NCI-H446 treated with DMSO at 0.1 percent for 48 hours (cell line): ENCODE results near the gene PAK6.

Source experiments
- DNase-seq: peaks from one replicate; lab custom pipeline; 2025; lab: John Stamatoyannopoulos, UW

PAK6 gene

GRCh38 chr15:40255033-40255432 lies 16.2 kb downstream of the PAK6 start:
- DNase-seq, result no peak

DNA sequence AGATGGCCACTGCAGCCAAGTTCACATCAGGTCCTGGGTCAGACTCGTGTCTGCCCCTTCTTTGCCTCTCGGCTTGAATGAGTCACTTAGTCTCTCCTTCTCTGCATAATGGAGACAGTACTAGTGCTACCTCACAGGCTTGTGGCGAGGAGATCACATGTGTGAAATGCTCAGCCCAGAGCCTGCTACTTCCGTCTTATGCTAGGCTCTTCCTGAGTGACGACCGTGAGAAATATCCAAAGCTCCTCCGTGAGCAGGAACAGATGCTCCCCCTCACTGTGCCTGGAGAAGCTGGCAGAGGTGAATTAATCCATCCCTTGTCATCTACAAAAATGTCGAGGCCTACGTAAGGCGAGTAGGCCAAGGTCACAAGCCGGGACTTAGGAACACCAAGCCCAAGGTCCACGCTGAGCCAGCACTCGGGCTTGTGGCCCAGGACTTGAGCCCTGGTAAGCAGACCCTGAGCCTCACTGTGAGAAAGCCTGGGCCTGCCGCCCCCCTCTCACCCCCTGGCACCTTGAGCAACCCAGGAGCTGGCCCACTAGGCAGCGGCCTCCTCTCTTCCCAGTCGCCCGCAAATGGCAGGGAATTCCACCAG lies 17.9 kb downstream of the PAK6 start:
- no peak for DNase-seq

DNA sequence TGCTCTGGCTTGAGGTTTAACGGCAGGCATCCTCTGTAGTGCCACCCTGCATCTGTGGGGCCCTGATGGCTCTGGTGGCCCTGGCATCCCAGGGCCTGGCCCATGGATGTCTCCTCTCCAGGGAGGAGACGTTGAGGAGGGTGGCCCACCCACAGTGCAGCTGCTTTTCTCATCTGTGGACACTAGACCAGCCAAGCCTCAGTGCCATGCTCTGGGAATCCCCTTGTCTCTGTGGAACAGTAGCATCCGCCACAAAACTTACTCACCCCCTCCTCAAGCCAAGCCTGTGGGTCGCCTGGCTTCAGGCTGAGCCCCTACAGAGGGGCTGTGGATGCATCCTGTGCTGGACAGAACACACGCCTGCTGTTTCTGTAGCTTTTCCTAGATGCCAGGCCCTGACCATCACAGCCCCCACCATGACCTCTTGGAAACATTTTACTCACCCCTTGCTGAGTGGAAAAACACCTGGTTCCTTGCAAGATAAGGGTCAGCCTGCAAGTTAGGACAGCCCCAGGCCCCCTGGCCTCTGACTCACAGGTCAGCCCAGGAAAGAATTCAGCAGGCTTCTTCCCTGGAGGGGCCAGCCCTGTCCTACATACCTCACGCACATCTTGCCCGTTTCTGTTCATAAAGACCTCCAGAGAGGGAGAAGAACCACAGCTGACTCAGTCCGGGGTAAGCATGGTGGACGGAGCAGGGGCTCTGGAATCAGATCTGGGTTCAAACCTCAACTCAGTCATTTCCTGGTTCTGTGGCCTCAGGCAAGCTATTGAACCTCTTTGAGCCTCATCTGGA lies 19.0 kb downstream of the PAK6 start:
- DNase-seq, result no peak

DNA sequence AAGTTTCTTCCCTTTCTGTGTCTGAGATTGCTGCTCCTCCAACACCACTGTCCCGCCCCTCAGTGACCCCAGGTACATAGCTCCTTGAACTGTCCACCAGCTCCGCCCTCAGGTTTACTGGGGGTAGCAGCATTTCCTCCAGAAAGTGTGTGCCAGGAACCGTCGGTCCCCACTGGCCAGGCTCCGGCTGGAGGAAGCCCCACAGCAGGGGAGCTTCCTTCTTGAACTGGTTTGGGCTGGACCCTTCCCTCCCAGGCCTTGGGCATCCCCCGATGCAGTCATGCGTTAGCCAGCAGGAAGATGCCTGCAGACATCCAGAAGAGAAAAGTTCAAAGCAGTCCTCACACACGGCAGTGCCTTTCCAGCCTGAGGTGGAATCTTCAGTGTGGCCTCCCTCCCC lies 19.7 kb downstream of the PAK6 start:
- DNase-seq, result no peak

DNA sequence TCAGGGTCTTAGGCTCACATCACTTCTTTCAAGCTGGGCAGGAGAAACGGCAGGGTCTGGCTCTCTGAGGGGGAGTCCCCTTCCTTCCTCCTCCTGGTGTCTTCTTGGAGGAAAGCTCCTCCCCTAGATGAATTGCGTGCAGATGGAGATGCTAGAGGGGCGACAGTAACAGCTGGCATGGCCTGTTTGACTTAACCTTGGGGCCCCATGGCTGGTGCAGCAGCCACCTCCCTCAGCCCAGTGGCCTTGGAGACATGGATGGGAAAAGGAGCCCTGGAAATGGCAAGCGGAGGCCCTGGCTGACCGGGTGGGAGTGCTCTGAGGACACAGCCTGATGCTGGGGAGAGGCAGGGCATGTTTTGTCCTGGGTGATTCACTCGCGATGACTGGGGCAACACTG lies 20.2 kb downstream of the PAK6 start:
- no peak for DNase-seq

DNA sequence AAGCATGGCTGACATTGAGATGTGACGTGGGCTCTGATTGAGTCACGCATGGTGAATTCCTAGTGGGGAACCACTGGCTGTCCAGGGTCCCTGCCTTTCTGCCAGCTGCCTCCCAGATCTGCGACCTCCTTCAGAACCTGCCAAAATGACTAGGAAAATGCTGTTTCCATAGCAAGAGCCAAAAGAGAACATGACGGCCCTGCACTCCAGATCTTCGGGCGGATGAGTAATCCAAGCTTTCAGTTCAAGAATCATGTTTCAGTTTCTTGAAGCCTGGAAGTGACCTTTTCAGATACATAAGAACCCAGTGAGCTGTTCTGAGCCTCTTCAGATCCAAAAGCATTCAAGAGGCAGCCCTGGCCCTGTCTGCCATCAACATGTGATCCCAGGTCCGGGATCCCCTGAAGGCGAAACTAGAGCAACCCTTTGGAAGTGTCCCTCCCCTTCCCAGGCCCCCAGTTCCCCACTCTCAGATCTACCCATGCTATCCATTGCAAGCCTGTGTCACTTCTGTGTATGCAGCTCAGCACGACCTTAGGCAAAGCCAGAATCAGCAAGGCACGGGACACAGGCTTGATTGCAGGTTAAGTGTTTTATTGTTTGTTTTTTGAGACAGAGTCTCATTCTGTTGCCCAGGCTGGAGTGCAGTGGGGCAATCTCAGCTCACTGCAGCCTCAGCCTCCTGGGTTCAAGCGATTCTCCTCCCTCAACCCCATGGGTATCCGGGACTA lies 24.3 kb downstream of the PAK6 start:
- no peak for DNase-seq

DNA sequence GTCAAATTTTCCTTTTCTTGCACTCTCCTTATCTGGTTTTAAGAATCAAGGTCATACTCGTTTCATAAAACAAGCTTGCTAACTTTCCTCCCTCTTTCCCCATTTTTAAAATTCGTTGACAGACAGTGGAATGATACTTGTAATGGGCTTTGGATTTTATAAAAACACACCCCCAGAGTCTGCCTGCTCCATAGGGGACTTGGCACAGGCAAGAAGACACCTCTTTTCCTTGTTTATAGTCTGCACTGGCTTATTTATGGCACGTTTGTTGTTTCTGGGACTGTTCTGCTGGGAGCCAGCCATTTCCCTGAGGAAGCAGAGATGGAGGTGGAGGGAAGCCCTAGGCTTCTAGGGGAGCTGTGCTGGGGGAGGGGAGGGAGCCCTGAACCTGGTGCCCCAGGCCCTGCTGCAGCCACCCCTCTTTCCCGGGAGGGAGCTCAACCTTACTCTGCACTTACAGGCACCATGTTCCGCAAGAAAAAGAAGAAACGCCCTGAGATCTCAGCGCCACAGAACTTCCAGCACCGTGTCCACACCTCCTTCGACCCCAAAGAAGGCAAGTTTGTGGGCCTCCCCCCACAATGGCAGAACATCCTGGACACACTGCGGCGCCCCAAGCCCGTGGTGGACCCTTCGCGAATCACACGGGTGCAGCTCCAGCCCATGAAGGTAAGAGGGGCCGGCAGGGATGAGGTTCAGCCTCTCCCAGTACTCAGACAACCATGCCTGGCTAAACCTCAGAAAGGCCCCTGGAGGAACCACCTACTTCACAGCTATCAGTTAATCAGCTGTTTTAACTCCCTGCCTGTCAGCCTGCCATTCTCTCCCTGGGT lies 25.7 kb downstream of the PAK6 start:
- DNase-seq, result peak; percentile 28

DNA sequence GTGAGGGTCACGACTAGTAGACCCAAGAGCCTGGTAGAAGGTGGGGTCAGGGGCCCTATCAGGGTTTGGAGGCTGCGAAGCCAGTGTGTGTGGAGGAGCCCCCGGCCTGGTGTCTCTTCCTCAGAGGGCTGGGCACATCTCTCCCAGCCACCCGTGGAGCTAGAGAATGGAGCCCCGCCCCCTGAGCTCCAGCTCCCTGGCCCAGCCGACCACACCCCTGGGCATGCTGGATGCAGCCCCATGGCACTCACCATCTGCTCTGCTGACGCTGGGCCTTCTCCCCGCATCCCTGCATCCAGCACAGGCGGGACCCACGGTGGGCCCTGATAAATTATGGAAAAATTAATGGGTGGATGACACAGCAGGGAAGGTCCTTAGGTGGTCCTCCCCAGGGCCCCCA lies 26.5 kb downstream of the PAK6 start:
- DNase-seq, result no peak

DNA sequence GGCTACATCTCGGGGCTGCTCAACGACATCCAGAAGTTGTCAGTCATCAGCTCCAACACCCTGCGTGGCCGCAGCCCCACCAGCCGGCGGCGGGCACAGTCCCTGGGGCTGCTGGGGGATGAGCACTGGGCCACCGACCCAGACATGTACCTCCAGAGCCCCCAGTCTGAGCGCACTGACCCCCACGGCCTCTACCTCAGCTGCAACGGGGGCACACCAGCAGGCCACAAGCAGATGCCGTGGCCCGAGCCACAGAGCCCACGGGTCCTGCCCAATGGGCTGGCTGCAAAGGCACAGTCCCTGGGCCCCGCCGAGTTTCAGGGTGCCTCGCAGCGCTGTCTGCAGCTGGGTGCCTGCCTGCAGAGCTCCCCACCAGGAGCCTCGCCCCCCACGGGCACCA lies 27.0 kb downstream of the PAK6 start:
- no peak for DNase-seq

DNA sequence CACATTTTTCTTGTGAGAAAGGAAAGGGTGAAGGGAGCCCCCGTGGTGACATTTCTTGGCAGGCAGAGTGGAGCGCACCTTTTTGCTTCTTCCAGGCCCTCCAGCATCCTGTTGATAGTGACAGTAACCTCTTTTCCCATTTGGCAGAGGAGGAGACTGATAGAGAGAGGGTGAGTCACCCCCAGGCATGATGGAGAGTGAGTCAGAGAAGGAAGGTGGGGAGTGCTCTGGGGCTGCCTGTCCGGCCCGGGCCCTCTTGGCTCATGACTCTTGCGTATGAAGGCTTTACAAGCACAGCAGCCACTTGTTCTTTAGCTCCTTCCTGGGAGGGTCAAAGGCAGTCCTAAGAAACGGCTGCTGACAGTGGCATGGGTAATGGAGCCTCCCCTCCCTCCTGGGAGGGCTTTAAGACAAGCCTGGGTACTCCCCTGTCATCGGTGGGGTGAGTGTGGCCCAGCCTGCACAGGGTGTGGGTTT lies 28.0 kb downstream of the PAK6 start:
- no peak for DNase-seq

DNA sequence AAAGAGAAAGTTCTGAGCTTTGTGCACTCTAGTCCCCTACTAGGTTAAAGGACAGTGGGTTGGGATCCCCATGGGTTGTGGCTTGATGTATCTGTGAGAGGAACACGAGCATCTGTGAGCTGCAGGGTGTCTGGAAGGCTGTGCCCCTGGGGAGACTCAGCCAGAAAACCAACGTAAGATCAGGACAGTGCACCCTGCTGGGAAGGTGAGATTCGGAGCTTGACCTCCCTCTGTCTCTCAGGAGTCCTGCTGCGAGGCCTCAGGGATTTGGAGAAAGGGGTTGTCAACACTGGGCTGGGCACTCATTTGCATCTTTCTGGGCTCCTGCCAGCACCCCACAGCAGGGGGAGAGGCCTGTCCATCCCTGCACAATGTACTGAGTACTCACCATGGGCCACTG lies 28.8 kb downstream of the PAK6 start:
- no peak for DNase-seq

GRCh38 chr15:40269604-40270003 lies 30.7 kb downstream of the PAK6 start:
- DNase-seq, result no peak

GRCh38 chr15:40270246-40270995 lies 31.6 kb downstream of the PAK6 start:
- DNase-seq, result no peak

- DNase-seq, result no peak
Observed at GRCh38 chr15:40271685-40272484, 33.0 kb downstream of the PAK6 start.

DNA sequence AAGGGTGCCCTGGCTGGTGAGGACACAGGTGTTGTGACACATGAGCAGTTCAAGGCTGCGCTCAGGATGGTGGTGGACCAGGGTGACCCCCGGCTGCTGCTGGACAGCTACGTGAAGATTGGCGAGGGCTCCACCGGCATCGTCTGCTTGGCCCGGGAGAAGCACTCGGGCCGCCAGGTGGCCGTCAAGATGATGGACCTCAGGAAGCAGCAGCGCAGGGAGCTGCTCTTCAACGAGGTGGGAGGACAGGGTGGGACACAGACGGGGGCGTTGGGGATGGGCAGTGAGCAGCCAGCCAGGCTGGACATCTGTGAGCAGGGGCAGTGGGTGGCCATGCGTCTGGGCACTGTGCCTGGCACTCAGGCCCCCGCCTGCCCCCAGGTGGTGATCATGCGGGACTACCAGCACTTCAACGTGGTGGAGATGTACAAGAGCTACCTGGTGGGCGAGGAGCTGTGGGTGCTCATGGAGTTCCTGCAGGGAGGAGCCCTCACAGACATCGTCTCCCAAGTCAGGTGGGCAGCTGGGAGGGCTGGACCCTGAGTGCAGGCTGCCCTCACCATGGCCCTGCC lies 33.7 kb downstream of the PAK6 start:
- DNase-seq, result no peak

DNA sequence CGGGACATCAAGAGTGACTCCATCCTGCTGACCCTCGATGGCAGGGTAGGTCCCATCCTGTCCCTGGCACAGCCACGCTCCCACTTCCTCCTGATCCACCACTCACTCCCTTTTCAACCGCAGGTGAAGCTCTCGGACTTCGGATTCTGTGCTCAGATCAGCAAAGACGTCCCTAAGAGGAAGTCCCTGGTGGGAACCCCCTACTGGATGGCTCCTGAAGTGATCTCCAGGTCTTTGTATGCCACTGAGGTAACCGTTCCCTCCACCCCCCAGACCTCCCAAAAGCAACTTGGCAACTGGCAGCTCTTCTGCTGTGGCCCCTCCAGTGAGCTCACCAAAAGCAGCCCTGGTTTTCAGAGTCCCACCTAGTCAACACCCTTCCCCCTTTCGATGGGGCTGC lies 34.6 kb downstream of the PAK6 start:
- DNase-seq, result no peak

GRCh38 chr15:40274350-40275274 lies 35.7 kb downstream of the PAK6 start:
- peak; percentile 25 for DNase-seq

DNA sequence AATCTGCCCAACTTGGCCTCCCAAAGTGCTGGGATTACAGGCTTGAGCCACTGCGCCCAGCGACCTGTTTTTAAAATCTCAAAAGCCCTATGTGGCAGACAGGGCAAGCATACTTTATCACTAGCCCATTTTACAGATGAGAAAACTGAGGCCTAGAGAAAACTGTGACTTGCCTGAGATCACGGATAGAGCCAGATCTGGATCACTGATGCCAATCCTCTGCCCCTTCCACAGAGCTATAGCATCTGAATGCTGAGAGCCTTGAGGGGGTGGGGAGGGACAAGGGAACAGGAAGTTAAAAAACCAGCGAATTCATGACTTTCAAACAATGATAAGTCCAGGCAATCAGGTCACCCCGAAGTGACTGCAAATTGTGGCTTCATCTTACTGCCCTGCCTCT lies 36.7 kb downstream of the PAK6 start:
- DNase-seq, result no peak

GRCh38 chr15:40275954-40276353 lies 37.1 kb downstream of the PAK6 start:
- no peak for DNase-seq
